H9 (cell line): ENCODE results near the gene ACAP2. TPM values are rescaled to one million over a fixed set of nuclear protein-coding genes. Genes with fewer than 3 reads are reported as not detected.

Source experiments
- DNase-seq: peaks from one replicate; pipeline ENCODE4 v3.0.0-alpha.2; 2017
- H2AFZ ChIP-seq: one replicate; pipeline ENCODE4 v1.6.1; 2013; ENCODE audit warnings: mild to moderate bottlenecking, low read length, control low read depth, moderate library complexity
- H2AK5ac ChIP-seq: 2 replicates; pipeline ENCODE4 v1.6.1; 2013; ENCODE audit warnings: low read length, control low read depth, mixed read lengths; ENCODE audit not compliant: insufficient read length
- H2BK120ac ChIP-seq: one replicate; pipeline ENCODE4 v1.6.1; 2013; ENCODE audit warnings: low read depth, mild to moderate bottlenecking, low read length, control low read depth, inconsistent platforms; ENCODE audit not compliant: poor library complexity, severe bottlenecking
- H2BK12ac ChIP-seq: 2 replicates; pipeline ENCODE4 v1.6.1; 2013; ENCODE audit warnings: low read length, control low read depth, mixed read lengths, low read depth; ENCODE audit not compliant: insufficient read length
- H2BK15ac ChIP-seq: 2 replicates; pipeline ENCODE4 v1.6.1; 2013; ENCODE audit warnings: low read depth, low read length, control low read depth
- H2BK20ac ChIP-seq: one replicate; pipeline ENCODE4 v1.6.1; 2013; ENCODE audit warnings: low read depth, mild to moderate bottlenecking, low read length, control low read depth, inconsistent platforms; ENCODE audit not compliant: poor library complexity, severe bottlenecking
- H2BK5ac ChIP-seq: 2 replicates; pipeline ENCODE4 v1.6.1; 2013; ENCODE audit warnings: low read length, control low read depth, mixed read lengths; ENCODE audit not compliant: insufficient read length
- H3K14ac ChIP-seq: 2 replicates; pipeline ENCODE4 v1.6.1; 2013; ENCODE audit warnings: low read length, control low read depth; ENCODE audit not compliant: insufficient read depth
- H3K18ac ChIP-seq: 2 replicates; pipeline ENCODE4 v1.6.1; 2013; ENCODE audit warnings: low read depth, mild to moderate bottlenecking, mixed read lengths, low read length, control low read depth; ENCODE audit not compliant: insufficient read length
- H3K23ac ChIP-seq: 2 replicates; pipeline ENCODE4 v1.6.1; 2013; ENCODE audit warnings: low read length, control low read depth, mixed read lengths, low read depth; ENCODE audit not compliant: insufficient read length
- H3K23me2 ChIP-seq: 2 replicates; pipeline ENCODE4 v1.6.1; 2013; ENCODE audit warnings: low read depth, mild to moderate bottlenecking, mixed read lengths, low read length, control low read depth; ENCODE audit not compliant: insufficient read length, poor library complexity, severe bottlenecking
- H3K27ac ChIP-seq: 2 replicates; pipeline ENCODE4 v1.5.1; 2013; ENCODE audit warnings: low read length, control low read depth, mixed read lengths, low read depth; ENCODE audit not compliant: insufficient read length
- H3K27me3 ChIP-seq: 2 replicates; pipeline ENCODE4 v1.6.1; 2013; ENCODE audit warnings: low read length, control low read depth, inconsistent platforms; ENCODE audit not compliant: insufficient read depth
- H3K4ac ChIP-seq: 2 replicates; pipeline ENCODE4 v1.6.1; 2013; ENCODE audit warnings: low read depth, mild to moderate bottlenecking, control low read depth, inconsistent platforms, low read length, moderate library complexity
- H3K4me1 ChIP-seq: 2 replicates; pipeline ENCODE4 v1.6.1; 2013; ENCODE audit warnings: low read length, control low read depth, inconsistent platforms; ENCODE audit not compliant: insufficient read depth
- H3K4me2 ChIP-seq: 2 replicates; pipeline ENCODE4 v1.6.1; 2013; ENCODE audit warnings: low read length, control low read depth, mixed read lengths; ENCODE audit not compliant: insufficient read length, insufficient read depth
- H3K56ac ChIP-seq: 2 replicates; pipeline ENCODE4 v1.6.1; 2013; ENCODE audit warnings: low read depth, mild to moderate bottlenecking, mixed read lengths, low read length, control low read depth; ENCODE audit not compliant: insufficient read length
- H3K79me1 ChIP-seq: 2 replicates; pipeline ENCODE4 v1.6.1; 2013; ENCODE audit warnings: low read depth, mild to moderate bottlenecking, moderate library complexity, low read length, control low read depth, inconsistent platforms; ENCODE audit not compliant: insufficient read depth, poor library complexity, severe bottlenecking
- H3K79me2 ChIP-seq: 2 replicates; pipeline ENCODE4 v1.6.1; 2013; ENCODE audit warnings: low read length, control low read depth, inconsistent platforms; ENCODE audit not compliant: insufficient read depth
- H3K9ac ChIP-seq: 2 replicates; pipeline ENCODE4 v1.6.1; 2013; ENCODE audit warnings: low read length, control low read depth, mixed read lengths; ENCODE audit not compliant: insufficient read length; ENCODE audit errors: extremely low read depth
- H3K9me3 ChIP-seq: one replicate; pipeline ENCODE4 v1.6.1; 2013; ENCODE audit warnings: low read depth, low read length, inconsistent platforms; ENCODE audit not compliant: control insufficient read depth
- H3T11ph ChIP-seq: one replicate; pipeline ENCODE4 v1.6.1; 2013; ENCODE audit warnings: mild to moderate bottlenecking, low read length, control low read depth, inconsistent platforms
- H4K20me1 ChIP-seq: one replicate; pipeline ENCODE4 v1.6.1; 2013; ENCODE audit not compliant: control insufficient read depth, insufficient read length, insufficient read depth
- H4K5ac ChIP-seq: 2 replicates; pipeline ENCODE4 v1.6.1; 2013; ENCODE audit warnings: low read depth, mild to moderate bottlenecking, mixed read lengths, low read length, control low read depth; ENCODE audit not compliant: insufficient read length
- H4K8ac ChIP-seq: replicated peaks from 2 replicates; pipeline ENCODE4 v1.6.1; 2013; ENCODE audit warnings: low read length, control low read depth, mixed read lengths, low read depth; ENCODE audit not compliant: insufficient read length
- H4K91ac ChIP-seq: 2 replicates; pipeline ENCODE4 v1.6.1; 2013; ENCODE audit warnings: low read depth, mild to moderate bottlenecking, moderate library complexity, mixed read lengths, low read length, control low read depth; ENCODE audit not compliant: insufficient read length
- H3K27ac Mint-ChIP-seq, 3 experiments: 2 replicates in 2 of 3; 3 replicates in 1 of 3; pipeline ENCODE4 v1.8.0; 2020 to 2021; ENCODE audit warnings: mixed read lengths in 3 of 3, mild to moderate bottlenecking in 1 of 3, moderate library complexity in 1 of 3
- H3K27me3 Mint-ChIP-seq: 2 replicates; pipeline ENCODE4 v1.8.0; 2021; ENCODE audit warnings: low read depth, mild to moderate bottlenecking, moderate library complexity, mixed read lengths
- H3K36me3 Mint-ChIP-seq, 3 experiments: 2 replicates in 2 of 3; 3 replicates in 1 of 3; pipeline ENCODE4 v1.8.0; 2020 to 2021; ENCODE audit warnings: low read depth in 3 of 3, mixed read lengths in 3 of 3; ENCODE audit not compliant: insufficient read depth in 1 of 3
- H3K4me1 Mint-ChIP-seq, 2 experiments: 2 replicates each; pipeline ENCODE4 v1.8.0; 2020; ENCODE audit warnings: mixed read lengths in 2 of 2
- H3K4me3 Mint-ChIP-seq, 2 experiments: 2 replicates in 1 of 2; 3 replicates in 1 of 2; pipeline ENCODE4 v1.8.0; 2020 to 2021; ENCODE audit warnings: mild to moderate bottlenecking in 2 of 2, mixed read lengths in 2 of 2, moderate library complexity in 1 of 2
- H3K9me3 Mint-ChIP-seq, 2 experiments: 2 replicates in 1 of 2; 3 replicates in 1 of 2; pipeline ENCODE4 v1.8.0; 2020; ENCODE audit warnings: mild to moderate bottlenecking in 2 of 2, mixed read lengths in 2 of 2, moderate library complexity in 1 of 2
- WGBS: extraction: QIAGEN DNeasy Blood & Tissue Kit; methylation state at CpG from one replicate; pipeline ENCODE4 v1.1.7; 2013; ENCODE audit warnings: missing lambda C conversion rate, low lambda C conversion rate, mixed read lengths; ENCODE audit not compliant: insufficient read length; ENCODE audit errors: extremely low coverage; 5-methylcytosine and 5-hydroxymethylcytosine counted together
- total RNA-seq: library from RNA; stranded (reverse); gene quantifications from 2 replicates; pipeline ENCODE4 v1.2.1, GENCODE V29; 2021
- TF ChIP-seq, protein P1 (sequence below): fragments of 200-600 bp; sonication (generic); conservative IDR thresholded peaks from 3 replicates; pipeline ENCODE4 v1.8.0; 2021; ENCODE audit warnings: antibody characterized with exemption, mild to moderate bottlenecking

Gene ACAP2
- total RNA-seq, 1 experiment from 2014 or later = 30.8 TPM

DNA sequence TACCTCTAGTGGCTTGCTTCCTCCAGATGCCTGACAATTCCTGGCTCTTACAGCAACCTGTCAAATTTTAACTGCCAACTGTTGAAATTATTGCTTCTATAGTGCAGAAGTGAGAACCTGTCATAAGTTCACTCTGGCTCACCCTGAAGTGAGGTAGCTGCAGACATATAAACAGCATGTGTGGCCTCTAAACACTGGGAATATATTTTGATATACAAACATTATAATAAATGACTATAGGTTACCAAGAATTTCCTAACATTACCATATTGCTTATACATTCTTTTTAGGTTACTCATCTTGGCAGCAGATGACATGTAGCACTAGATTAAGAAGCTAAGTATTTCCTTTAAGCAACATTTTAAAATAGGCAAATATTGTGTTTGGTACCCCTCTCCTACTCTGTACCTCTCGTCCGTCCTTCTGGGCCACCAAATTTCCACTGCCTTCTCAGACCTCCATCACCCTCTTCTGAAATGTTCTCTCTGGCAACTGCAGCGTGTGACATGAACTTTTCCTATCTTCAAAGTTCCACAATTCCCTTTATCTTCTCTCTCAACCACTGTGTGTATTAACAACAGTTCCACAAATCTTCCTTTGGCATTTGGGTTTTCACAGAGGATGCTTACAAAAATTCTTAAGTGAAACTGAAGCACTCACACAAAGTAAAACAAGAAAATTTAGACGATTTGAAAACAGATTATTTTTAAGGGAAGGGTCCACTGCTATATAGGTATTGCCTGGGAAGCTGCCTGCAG, 156.5 kb downstream of the ACAP2 start:
- Histone ChIP-seq H3K27ac (no peak overlapping the region), H2BK5ac (no peak overlapping the region), H3K79me2 (no peaks in the 10 kb centered on the region), H3K27me3 (no peaks in the 10 kb centered on the region), H4K91ac (no peak overlapping the region), H3T11ph (no peak overlapping the region), H3K18ac (no peak overlapping the region), H3K23ac (no peak overlapping the region), H3K79me1 (no peaks in the 10 kb centered on the region), H4K20me1 (no peaks in the 10 kb centered on the region), H2BK12ac (no peak overlapping the region), H3K56ac (no peak overlapping the region), H3K4me2 (no peak overlapping the region), H3K14ac (no peak overlapping the region), H2BK15ac (no peak overlapping the region), H3K4ac (no peak overlapping the region), H3K23me2 (no peaks in the 10 kb centered on the region), H2AK5ac (no peak overlapping the region), H3K9ac (no peak overlapping the region), H2BK20ac (no peak overlapping the region), H2BK120ac (no peak overlapping the region), H4K5ac (no peak overlapping the region), H4K8ac (no peak overlapping the region), H3K4me1 (no peaks in the 10 kb centered on the region), H2AFZ (no peak overlapping the region), H3K9me3 (no peaks in the 10 kb centered on the region)
- no peak for DNase-seq
- Mint-ChIP-seq H3K27me3 (no peaks in the 10 kb centered on the region), H3K9me3 (no peaks in the 10 kb centered on the region), H3K36me3 (peaks cover 0 to 26% (median 18%) of the 10 kb centered on the region in 3 experiments; a peak in 5 of 7 replicates), H3K4me1 (no peaks in the 10 kb centered on the region), H3K4me3 (no peak overlapping the region), H3K27ac (no peak overlapping the region; a peak in 2 of 7 replicates)
- TF ChIP-seq, protein P1, sequence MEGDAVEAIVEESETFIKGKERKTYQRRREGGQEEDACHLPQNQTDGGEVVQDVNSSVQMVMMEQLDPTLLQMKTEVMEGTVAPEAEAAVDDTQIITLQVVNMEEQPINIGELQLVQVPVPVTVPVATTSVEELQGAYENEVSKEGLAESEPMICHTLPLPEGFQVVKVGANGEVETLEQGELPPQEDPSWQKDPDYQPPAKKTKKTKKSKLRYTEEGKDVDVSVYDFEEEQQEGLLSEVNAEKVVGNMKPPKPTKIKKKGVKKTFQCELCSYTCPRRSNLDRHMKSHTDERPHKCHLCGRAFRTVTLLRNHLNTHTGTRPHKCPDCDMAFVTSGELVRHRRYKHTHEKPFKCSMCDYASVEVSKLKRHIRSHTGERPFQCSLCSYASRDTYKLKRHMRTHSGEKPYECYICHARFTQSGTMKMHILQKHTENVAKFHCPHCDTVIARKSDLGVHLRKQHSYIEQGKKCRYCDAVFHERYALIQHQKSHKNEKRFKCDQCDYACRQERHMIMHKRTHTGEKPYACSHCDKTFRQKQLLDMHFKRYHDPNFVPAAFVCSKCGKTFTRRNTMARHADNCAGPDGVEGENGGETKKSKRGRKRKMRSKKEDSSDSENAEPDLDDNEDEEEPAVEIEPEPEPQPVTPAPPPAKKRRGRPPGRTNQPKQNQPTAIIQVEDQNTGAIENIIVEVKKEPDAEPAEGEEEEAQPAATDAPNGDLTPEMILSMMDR = no peak
- no CpG with 5 or more reads among the region's 4 CpGs for WGBS
